COR-L47 (cell line): ENCODE measurements around the gene ATG16L1.
A peak's percentile ranks its signal among the peaks of the same experiment; 100 is the strongest.

Experiments used
- DNase-seq: peaks from one replicate; lab custom pipeline; 2025; lab: John Stamatoyannopoulos, UW

The ATG16L1 gene

DNA sequence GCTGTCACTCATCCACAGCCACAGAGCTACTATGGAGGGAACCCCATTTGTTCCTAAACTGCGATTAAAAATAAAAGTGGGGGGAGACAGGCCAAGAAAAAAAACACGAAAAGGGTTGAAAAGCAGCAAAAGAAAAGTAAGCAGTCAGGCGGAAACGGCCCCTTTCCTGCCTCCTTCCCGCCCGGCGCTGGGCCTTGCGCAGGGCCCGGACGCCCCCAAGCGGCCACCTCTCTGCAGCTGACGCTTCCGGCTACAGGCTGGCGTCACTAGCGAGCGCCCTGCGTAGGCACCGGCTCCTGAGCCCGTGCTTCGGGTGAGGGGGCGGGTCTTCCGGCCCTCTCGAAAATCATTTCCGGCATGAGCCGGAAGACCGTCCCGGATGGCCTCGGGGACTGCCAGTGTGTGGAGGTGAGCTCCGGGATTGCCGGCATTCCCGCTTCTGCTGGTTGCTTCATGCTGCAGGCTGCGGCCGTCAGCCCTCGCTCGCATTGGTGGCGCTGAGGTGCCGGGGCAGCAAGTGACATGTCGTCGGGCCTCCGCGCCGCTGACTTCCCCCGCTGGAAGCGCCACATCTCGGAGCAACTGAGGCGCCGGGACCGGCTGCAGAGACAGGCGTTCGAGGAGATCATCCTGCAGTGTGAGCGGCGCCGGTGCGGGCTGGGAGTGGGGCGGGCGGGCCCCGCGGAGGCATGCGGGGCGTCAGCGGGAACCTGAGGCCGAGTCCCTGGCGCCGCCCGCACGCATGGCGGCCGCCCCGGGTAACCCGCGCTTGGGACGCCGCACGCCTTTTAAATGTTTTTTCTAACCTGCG is at the start of gene ATG16L1:
Gene ATG16L1 (plus strand): TSS at position 368 of the 811 bp plus-strand sequence. CDS start 155 bp downstream, at position 523.
- DNase-seq = peak; percentile 76

DNA sequence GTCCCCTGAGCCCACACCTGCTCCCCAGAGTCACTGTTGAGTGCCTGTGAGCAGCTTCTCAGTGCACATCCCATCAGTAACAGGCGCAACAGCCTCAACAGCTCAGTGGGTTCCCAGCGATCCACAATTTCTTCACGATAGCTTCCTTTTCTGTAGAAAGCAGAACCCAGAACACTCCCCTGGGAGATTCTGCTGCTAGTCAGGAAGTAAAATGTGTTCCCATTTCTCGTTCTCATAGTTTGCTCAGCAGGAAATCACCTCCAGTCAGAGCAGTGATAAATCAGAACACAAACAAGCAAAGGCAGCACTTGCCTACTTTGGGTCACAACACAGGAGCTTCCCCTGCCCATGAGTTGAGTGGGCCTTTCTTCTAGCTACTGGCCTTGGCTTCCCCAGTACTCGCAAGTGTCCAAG is 48.9 kb upstream of the ATG16L1 start:
- no peak for DNase-seq

DNA sequence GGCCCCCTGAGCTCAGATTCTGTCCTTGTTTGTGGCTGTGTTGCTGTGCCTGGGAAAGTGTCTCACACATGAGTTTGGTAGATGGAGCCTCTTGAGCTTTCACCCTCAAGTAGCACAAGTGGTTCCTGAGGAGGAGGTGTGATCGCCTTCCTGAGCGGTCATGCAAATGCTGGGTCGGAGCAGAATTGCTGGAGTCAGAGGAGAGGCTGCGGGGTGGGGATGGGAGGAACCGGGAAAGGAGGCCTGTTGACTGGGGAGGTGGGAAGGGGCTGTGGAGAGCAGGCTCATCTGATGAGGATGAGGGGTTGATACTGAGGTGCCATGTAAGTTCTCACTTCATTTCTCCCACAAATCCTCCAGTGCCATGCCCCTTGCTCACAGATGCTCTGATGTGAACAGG is 48.4 kb upstream of the ATG16L1 start:
- no peak for DNase-seq

DNA sequence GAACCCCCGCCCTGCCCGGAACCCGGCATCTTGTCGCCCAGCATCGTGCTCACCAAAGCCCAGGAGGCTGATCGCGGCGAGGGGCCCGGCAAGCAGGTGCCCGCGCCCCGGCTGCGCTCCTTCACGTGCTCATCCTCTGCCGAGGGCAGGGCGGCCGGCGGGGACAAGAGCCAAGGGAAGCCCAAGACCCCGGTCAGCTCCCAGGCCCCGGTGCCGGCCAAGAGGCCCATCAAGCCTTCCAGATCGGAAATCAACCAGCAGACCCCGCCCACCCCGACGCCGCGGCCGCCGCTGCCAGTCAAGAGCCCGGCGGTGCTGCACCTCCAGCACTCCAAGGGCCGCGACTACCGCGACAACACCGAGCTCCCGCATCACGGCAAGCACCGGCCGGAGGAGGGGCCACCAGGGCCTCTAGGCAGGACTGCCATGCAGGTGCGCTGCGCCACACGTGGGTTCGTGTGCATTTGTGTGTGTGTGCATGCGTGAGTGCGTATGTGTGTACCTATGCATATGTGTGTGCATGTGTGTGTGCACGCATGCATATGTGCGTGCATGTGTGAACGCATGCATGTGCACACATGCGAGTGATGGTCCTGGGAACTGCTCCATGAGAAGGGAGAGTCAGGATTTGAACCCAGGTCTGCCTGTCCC is 47.1 kb upstream of the ATG16L1 start:
- DNase-seq = no peak

DNA sequence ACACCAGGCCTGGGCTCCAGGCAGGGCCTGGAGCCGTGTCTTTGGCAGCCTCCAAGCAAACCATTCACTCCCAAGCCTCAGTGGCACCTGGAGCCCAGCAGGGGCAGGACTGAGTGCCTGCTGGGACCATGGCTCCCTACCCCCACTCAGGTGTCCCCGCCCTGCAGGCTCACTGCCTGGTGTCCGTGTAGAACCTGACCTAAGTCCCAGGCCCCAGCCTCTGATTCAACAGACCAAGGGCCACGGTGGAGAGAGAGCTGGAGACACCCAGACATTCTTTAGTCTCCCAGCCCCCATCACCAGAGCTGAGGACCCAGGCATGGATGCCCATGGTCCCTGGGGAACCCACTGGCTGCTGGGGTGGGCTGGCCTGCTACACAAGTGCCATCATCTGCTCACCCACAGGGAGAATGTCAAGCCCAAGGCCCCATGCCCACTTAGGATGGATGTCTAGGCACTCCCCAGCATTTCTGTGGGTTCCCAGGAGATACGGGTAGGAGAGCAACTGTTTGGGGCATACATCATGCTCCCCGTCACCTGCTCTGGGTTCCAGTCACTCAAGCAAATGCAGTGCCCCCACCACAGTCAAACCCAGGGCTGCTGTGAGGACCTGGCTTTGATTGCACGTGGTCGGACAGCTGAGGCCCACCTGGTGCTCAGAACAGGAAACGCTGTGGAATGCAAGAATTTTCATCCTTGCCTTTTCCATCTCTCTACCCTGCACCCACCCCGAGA is 42.9 kb upstream of the ATG16L1 start:
- no peak for DNase-seq

DNA sequence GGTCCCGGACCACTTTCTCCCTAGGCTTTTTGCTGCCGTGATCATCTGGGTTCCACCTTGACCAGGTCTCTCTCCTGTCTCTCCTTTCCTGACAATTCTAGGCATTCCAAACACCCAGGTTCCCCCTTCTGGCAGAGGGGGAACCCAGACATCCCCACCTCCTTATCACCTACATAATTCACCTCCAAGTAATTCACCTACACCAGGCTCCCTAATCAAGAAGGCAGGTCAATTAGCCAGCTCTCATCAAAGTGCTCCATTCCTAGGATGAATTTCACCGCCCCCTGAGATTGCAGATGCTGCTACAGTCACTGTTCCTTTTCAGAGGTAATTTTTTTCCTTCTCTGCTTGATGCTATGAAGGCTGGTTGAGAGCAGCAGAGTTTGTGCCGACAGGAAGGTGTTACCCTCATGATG is 42.3 kb upstream of the ATG16L1 start:
- DNase-seq = no peak

DNA sequence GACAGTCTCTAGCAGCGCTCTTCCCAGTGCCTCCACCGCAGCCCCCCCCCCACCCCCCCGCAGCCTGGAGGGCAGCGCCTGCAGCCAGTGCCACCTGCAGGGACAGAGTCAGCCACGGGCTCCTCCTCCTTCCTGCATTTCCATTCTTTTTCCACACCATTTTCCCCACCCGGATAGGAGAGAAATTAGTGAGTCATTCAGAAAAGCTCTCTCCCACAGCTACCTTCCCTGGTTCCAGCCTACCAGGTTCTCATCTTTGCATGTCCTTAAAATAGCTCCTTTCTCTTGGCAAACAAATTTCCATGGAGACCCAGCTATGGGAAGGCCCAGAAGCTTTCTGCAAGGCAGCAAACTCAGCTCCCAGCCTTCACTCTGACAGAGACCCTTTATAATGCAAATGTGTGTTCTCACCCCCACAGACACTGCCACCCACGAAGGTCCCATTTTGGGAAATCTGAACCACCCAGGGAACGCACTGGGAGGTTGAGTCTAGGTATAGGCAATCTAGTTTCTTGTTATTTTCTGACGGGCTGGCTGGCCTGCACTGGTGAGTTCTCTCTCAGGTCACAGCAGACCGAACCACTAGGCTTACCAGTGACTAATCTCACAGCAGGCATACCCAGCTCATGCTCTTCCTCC is 41.8 kb upstream of the ATG16L1 start:
- DNase-seq = peak; percentile 31

DNA sequence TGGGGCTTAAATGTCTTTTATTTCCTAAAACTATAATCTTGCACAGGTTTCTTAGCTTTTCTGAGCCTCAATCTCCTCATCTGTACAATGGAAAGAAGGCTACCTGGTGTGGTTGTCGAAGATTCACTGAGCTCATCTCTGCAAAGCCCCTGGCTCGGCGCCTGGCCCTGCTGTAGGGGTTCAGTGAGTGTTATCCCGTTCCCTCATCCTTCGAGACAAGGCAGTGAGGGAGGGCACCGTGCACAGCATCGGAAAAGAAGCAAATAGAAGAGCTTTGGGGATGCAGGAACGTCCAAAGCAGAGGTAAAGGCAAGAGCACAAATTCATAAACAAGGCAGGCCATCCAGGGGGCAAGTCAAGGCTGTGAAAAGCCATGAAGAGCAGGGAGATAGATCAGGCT is 41.2 kb upstream of the ATG16L1 start:
- no peak for DNase-seq

DNA sequence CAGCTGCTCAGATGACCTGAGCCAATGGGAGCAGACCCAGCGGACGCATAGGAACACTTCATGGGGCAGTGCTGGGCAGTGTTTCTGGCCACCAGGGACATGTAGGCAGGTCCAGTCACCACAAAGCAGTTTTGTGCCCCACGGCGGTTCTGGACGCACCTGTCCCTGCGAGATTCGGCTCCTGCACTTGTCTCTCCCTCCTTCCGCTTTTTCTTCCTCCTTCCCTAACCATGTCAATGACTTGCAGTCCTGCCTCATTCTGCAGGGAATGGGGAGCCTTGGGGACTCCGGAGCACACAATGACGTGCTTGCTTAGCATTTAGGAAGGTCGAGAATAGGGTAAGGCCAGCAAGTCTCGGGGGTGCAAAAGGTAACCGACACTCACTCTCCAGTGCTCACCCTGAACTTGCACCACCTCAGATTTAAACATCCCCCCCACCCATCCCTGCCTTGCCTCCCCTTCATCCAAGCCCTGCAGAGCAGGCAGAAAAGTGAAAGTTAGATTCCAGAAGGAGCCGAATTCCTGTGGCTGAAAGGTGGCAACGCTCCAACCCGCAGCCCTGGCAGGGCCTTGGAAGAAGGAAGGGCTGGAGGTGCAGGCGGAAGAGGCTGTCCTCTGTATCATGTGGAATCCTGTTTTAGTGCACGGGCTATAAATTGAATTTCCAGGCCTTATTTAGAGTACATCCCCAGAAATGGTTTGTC is 40.5 kb upstream of the ATG16L1 start:
- DNase-seq = no peak

DNA sequence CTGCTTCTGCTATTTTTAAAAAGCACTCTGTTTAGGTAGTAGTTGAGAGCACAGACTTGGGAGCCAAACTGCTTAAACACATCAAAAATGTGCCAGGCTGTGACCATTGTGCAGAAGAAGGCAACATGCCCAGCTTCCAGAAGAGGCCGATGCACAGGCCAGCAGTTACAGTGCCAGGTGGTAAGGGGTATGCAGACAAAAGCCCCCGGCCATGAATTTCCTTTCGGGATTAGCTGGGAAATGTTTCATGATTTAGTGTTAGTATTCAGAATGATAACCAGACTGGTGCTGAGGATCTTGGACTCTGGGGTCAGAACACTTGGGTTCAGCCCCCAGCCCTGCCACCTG is 40.0 kb upstream of the ATG16L1 start:
- DNase-seq = no peak

DNA sequence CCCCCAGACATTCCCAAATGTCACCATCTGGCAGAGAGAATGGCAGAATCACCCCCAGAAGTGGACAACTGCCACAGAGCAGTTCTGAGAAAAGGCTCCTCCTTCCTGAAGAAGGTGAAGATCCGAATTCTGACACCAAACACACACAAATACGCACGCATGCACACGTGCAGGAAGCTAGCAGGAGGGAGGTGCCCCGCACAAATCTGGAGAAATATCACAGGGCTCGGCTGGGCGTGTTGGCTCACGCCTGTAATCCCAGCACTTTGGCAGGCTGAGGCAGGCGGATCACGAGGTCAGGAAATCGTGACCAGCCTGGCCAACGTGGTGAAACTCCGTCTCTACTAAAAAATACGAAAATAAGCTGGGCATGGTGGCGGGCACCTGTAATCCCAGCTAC is 38.5 kb upstream of the ATG16L1 start:
- no peak for DNase-seq

DNA sequence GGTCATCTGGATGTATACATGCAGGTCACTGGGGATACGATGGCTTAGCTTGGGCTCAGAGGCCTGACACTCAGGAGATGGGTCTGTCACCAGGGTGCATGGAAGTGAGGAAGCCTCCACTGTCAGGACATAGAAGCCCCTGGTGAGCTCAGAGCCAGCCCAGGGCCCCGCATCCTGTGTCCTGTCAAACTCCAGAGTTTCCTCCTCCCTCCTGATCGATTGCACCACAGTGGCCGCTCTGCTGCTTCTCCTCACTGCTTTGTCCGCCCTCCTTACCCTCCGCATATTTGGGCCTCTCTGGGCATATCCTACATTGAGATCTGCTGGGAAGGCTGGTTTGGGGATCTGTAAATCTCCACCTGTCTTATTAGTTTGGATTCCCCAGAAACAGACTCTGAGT is 37.5 kb upstream of the ATG16L1 start:
- DNase-seq = no peak

DNA sequence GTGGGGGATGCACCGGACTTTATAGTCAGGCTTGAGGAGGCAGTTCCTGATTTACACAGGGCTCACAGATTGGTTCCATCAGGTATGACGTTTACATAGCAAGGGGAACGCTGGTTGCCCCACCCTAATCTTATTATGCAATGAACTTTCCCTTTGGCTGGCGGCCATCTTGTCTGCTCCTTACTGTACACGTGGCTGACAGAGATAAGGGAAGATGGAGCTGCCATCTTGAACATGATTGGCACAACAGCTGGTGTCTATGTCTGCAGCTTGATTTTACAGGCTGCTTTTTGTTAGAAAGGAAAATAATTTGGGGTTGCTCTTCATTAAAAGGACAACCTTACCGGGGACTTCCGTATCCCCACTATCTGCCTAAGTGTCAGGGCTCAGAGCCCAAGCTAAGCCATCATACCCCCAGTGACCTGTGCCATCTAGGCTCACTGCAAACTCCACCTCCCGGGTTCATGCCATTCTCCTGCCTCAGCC is 33.5 kb upstream of the ATG16L1 start:
- DNase-seq = no peak

DNA sequence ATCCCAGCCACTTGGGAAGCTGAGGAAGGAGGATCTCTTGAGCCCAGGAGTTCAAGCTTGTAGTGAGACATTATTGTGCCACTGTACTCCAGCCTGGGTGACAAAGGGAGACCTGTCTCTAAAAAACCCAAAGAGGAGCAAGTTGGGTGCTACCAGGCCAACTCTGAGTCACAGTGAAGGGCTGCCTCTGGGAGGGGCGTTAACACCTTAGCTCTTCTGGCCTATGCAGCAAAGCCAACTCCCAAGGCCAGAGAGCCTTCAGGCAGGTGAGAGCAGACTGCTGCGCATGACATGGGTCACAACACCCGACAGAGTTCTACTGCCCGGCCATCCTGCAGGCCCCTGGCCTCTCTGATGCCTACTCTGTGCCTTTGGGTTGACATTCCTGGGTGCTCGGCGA is 32.6 kb upstream of the ATG16L1 start:
- DNase-seq = no peak

DNA sequence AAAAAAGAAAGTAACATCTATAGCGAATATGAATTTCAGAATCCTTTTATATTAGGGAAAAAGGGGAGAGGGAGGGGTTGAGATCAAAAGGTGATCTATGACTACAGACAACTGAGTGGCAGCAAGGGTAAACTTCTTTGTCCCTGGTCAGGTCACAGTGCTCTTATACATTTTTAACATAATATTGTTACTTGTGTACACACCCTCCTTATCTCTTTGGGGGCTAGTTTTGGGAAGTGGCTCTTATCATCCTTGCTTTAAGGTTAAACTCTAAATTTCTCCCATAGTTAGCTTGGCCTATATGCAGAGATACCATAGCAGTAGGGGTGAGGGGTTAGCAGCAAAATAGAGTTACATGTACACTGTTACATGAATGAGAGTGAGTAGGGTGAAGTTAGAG is 31.6 kb upstream of the ATG16L1 start:
- no peak for DNase-seq

DNA sequence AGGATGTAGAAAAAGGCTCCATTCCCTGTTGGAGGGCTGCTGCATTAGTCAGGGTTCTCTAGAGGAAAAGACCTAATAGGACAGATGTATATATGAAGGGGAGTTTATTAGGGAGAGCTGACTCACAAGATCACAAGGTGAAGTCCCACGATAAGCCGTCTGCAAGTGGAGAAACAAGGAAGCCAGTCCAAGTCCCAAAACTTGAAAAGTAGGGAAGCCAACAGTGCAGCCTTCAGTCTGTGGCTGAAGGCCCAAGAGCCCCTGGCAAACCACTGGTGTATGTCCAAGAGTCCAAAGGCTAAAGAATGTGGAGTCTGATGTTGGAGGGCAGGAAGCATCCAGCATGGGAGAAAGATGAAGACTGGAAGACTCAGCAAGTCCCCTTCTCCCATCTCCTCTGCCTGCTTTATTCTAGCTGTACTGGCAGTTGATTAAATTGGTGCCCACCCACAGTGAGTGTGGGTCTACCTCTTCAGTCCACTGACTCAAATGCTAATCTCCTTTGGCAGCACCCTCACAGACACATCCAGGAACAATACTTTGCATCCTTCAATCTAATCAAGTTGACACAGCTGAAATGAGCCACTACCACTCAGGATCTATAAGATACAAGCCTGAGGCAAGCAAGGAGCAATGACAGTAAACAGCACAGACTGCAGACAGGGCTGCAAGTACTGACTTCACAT is 30.0 kb upstream of the ATG16L1 start:
- no peak for DNase-seq

DNA sequence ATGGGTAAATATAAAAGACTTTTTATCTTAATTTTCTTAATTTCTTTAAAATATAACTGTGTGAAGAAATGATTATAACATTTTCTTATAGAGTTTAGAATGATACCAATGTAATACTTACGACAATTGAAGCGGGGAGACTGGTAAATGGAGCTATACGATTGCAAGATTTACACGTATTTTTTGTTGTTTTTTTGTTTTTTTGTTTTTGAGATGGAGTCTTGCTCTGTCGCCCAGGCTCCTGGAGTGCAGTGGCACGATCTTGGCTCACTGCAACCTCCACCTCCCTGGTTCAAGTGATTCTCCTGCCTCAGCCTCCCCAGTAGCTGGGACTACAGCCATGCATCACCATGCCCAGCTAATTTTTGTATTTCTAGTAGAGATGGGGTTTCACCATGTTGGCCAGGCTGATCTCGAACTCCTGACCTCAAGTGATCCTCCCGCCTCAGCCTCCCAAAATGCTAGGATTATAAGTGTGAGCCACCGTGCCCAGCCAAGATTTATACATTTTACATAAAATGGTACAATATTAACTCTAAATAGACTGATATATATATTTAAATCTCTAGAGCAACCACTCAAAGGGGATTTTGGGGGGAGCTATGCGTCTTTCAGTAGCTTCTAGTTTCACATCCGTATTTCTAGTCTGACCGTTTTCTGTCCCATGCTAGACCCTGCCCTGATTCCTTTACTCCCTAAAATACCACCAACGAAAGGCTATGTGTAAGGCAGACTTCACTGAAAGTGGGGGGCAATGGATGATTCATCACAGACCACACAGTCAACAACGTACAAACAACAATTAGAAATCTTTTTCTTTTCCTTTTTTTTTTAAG is 28.2 kb upstream of the ATG16L1 start:
- DNase-seq = no peak

DNA sequence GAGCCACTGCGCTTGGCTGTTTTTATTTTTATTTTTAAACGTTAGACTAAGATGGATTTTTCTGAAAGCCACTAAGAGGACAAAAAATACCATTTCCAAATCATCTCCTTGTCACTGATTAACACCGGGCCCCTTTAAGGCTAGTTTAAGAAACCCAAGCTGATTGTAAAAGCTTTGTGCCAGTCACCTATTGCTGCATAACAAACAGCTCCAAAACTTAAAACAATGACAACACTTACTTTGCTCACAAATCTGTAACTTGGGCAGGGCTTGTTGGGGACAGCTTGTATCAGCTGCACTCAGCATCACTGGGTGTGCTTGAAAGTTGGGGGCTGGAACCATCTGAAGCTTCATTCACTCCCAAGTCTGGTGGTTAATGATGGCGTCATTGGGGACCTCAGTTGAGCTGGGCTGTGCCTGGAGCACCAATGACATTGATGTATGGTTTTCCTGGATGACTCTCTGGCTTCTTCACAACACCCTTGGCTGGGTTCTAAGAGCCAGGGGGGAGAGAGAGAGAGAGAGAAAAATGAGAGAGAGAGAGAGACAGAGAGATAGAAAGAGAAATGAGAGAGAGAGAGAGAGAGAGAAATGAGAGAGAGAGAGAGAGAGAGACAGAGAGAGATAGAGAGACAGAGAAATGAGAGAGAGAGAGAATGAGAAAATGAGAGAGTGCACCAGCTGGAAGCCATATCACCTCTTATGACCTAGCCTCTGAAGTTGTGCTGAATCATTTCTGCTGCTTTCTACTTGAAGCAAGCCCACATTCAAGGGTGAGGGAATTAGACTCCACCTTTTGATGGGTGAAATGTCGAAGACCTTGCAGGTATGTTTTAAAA is 26.0 kb upstream of the ATG16L1 start:
- no peak for DNase-seq

DNA sequence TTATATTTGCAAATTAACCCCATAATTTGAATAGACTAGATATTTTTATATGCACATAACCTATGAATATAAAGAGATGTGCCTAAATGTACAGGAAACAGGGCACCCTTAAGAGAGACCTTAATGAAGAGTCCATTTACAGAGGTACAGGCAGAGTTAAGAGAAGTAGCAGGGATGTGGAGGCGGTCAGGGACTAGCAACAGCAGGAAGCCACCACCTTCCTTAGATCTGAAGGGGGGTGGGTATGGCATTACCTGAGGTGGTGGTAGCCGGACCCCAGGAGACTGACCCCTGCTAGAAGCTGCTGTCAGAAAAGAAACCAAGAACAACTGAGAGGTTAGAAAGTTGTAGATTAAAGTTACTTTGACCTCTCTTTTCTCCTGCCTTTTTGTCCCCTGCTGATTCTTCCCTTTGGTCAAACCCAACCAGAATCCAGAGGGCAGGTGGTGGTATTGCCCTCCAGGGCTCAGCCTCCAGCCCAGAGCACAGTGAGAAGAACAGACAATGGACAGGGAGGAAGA is 24.9 kb upstream of the ATG16L1 start:
- DNase-seq = no peak
